Measurements from ENCODE around the gene HOXC12. TPM values are rescaled to one million over a fixed set of nuclear protein-coding genes. Genes with fewer than 3 reads are reported as not detected.

Gene HOXC12
- total RNA-seq, 1 experiment from 2014 or later: not detected

DNA sequence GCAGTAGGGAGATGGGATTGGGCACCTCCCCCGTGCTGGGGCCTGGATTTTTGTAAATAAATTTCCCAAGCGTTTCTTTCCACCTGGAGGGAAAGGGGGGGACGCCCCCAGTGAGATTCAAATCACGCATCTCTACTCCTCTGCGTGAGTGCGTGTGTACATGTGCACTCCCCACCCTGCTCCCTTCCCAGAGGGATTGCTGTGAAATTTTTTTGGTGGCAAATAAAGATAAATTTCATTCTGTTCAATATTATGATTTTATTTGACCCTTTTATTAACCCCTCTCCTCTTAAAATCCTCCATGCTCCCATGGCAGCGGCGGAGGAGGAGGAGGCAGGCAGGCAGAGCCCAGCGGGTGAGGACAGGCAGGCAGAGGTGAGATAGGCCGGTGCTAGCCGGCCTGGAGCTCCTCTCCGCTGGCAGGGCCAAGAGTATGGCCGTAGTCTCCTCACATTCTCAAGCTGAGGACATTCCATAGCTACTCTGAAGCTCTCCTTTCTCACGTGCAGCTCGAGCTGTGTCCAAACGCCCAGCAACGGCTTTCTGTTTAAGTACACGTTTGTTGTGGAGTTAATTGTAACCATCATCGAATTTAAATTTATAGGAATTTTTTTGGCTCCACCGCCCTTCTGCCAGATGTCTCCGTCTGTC lies 21.6 kb downstream of the HOXC12 start:
- ChIA-PET CTCF (interaction anchor here (0.9 to 1.3 kb wide), 5 partner anchors 9 to 225 kb away, joined by 3 to 11 read pairs (median 4); partner anchors contain the start of gene HOXC10), POLR2A (no interaction called here)
- TF ChIP-seq NR1H2 (CRISPR knock-in tag; IDR thresholded peaks at IDR 0.05) (no peak), CREB1 (CRISPR knock-in tag; IDR thresholded peaks at IDR 0.05) (no peak), PRRX2 (CRISPR knock-in tag; IDR thresholded peaks at IDR 0.05) (no peak), CREM (CRISPR knock-in tag; IDR thresholded peaks at IDR 0.05) (no peak), TEAD1 (CRISPR knock-in tag; IDR thresholded peaks at IDR 0.05) (no peak), JAZF1 (CRISPR knock-in tag; IDR thresholded peaks at IDR 0.05) (no peak)
- TF ChIP-seq, protein P1, sequence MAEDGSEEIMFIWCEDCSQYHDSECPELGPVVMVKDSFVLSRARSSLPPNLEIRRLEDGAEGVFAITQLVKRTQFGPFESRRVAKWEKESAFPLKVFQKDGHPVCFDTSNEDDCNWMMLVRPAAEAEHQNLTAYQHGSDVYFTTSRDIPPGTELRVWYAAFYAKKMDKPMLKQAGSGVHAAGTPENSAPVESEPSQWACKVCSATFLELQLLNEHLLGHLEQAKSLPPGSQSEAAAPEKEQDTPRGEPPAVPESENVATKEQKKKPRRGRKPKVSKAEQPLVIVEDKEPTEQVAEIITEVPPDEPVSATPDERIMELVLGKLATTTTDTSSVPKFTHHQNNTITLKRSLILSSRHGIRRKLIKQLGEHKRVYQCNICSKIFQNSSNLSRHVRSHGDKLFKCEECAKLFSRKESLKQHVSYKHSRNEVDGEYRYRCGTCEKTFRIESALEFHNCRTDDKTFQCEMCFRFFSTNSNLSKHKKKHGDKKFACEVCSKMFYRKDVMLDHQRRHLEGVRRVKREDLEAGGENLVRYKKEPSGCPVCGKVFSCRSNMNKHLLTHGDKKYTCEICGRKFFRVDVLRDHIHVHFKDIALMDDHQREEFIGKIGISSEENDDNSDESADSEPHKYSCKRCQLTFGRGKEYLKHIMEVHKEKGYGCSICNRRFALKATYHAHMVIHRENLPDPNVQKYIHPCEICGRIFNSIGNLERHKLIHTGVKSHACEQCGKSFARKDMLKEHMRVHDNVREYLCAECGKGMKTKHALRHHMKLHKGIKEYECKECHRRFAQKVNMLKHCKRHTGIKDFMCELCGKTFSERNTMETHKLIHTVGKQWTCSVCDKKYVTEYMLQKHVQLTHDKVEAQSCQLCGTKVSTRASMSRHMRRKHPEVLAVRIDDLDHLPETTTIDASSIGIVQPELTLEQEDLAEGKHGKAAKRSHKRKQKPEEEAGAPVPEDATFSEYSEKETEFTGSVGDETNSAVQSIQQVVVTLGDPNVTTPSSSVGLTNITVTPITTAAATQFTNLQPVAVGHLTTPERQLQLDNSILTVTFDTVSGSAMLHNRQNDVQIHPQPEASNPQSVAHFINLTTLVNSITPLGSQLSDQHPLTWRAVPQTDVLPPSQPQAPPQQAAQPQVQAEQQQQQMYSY (CRISPR knock-in tag; IDR thresholded peaks at IDR 0.05): no peak
- TF ChIP-seq, protein P2, sequence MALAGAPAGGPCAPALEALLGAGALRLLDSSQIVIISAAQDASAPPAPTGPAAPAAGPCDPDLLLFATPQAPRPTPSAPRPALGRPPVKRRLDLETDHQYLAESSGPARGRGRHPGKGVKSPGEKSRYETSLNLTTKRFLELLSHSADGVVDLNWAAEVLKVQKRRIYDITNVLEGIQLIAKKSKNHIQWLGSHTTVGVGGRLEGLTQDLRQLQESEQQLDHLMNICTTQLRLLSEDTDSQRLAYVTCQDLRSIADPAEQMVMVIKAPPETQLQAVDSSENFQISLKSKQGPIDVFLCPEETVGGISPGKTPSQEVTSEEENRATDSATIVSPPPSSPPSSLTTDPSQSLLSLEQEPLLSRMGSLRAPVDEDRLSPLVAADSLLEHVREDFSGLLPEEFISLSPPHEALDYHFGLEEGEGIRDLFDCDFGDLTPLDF (CRISPR knock-in tag; IDR thresholded peaks at IDR 0.05): no peak
- TF ChIP-seq, protein P3, sequence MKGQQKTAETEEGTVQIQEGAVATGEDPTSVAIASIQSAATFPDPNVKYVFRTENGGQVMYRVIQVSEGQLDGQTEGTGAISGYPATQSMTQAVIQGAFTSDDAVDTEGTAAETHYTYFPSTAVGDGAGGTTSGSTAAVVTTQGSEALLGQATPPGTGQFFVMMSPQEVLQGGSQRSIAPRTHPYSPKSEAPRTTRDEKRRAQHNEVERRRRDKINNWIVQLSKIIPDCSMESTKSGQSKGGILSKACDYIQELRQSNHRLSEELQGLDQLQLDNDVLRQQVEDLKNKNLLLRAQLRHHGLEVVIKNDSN (CRISPR knock-in tag; IDR thresholded peaks at IDR 0.05): no peak
- TF ChIP-seq, protein P4, sequence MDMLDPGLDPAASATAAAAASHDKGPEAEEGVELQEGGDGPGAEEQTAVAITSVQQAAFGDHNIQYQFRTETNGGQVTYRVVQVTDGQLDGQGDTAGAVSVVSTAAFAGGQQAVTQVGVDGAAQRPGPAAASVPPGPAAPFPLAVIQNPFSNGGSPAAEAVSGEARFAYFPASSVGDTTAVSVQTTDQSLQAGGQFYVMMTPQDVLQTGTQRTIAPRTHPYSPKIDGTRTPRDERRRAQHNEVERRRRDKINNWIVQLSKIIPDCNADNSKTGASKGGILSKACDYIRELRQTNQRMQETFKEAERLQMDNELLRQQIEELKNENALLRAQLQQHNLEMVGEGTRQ (CRISPR knock-in tag; IDR thresholded peaks at IDR 0.05): no peak
- TF ChIP-seq, protein P5, sequence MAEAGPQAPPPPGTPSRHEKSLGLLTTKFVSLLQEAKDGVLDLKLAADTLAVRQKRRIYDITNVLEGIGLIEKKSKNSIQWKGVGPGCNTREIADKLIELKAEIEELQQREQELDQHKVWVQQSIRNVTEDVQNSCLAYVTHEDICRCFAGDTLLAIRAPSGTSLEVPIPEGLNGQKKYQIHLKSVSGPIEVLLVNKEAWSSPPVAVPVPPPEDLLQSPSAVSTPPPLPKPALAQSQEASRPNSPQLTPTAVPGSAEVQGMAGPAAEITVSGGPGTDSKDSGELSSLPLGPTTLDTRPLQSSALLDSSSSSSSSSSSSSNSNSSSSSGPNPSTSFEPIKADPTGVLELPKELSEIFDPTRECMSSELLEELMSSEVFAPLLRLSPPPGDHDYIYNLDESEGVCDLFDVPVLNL (CRISPR knock-in tag; IDR thresholded peaks at IDR 0.05; ENCODE audit: borderline replicate concordance, low read depth): no peak
- peaks cover 23% of the 10 kb centered on the region for H3K4me1 Mint-ChIP-seq
- DNase-seq (ENCODE audit: low spot score): no peak
- H3K27me3 Mint-ChIP-seq (ENCODE audit: low read depth): peaks cover 100% of the 10 kb centered on the region
- H3K4me3 Mint-ChIP-seq: no peak overlapping the region
- no peaks in the 10 kb centered on the region for H3K9me3 Mint-ChIP-seq
- no peak overlapping the region for H3K27ac Mint-ChIP-seq
- ATAC-seq: peak; percentile 25
- no peaks in the 10 kb centered on the region for H3K36me3 Mint-ChIP-seq

DNA sequence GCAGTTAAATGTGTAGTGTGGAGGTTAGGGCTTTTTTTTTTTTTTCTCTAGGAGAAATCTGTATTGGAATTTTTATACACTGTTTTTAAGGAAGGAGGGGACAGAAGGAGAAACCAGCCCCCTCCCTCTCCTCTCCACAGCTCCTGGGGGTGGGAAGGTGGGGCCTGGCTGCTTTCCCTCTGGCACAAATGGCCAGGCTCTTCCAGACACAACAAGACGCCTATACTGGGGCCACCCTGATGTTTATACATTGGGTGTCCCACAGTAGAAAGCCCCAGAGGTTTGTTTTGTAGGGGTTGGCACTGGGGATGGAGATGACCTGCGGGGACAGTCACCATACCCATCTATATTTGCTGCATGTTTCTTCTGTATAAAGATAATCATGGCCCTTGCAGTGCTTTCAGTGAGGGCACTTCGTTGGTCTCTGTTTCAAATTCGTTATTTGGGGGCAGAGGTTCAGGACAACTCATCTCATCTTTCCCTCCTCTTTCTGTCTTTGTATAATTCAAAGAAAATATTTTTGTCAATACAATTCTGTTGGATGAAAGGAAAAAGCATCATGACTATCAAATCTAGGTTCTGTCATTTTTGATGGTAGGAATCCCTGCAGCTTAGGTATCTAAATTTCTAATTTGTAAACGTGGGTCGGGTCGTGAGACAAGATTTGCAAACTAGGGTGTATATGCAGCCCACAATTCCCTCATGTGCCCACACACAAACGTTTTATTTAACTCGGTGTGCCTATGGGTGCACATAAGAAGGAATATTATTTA lies 22.3 kb downstream of the HOXC12 start:
- H3K9me3 Mint-ChIP-seq: no peaks in the 10 kb centered on the region
- POLR2A ChIA-PET: no interaction called here
- TF ChIP-seq, protein P6, sequence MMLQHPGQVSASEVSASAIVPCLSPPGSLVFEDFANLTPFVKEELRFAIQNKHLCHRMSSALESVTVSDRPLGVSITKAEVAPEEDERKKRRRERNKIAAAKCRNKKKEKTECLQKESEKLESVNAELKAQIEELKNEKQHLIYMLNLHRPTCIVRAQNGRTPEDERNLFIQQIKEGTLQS (CRISPR knock-in tag; conservative IDR thresholded peaks at IDR 0.05): no peak
- TF ChIP-seq OVOL2 (CRISPR knock-in tag; IDR thresholded peaks at IDR 0.05; ENCODE audit: borderline replicate concordance) (no peak), GABPB1 (CRISPR knock-in tag; IDR thresholded peaks at IDR 0.05) (no peak), ZNF138 (CRISPR knock-in tag; conservative IDR thresholded peaks at IDR 0.05) (no peak), SMAD4 (CRISPR knock-in tag; IDR thresholded peaks at IDR 0.05) (no peak)
- TF ChIP-seq, protein P1 (CRISPR knock-in tag; IDR thresholded peaks at IDR 0.05): no peak
- TF ChIP-seq, protein P7, sequence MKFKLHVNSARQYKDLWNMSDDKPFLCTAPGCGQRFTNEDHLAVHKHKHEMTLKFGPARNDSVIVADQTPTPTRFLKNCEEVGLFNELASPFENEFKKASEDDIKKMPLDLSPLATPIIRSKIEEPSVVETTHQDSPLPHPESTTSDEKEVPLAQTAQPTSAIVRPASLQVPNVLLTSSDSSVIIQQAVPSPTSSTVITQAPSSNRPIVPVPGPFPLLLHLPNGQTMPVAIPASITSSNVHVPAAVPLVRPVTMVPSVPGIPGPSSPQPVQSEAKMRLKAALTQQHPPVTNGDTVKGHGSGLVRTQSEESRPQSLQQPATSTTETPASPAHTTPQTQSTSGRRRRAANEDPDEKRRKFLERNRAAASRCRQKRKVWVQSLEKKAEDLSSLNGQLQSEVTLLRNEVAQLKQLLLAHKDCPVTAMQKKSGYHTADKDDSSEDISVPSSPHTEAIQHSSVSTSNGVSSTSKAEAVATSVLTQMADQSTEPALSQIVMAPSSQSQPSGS (CRISPR knock-in tag; IDR thresholded peaks at IDR 0.05; ENCODE audit: borderline replicate concordance, low read depth): no peak
- TF ChIP-seq, protein P8, sequence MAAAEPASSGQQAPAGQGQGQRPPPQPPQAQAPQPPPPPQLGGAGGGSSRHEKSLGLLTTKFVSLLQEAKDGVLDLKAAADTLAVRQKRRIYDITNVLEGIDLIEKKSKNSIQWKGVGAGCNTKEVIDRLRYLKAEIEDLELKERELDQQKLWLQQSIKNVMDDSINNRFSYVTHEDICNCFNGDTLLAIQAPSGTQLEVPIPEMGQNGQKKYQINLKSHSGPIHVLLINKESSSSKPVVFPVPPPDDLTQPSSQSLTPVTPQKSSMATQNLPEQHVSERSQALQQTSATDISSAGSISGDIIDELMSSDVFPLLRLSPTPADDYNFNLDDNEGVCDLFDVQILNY (CRISPR knock-in tag; IDR thresholded peaks at IDR 0.05): no peak

More for the DNA sequence above, 22.3 kb downstream of the HOXC12 start:
- no peak overlapping the region for H3K4me3 Mint-ChIP-seq
- ATAC-seq (no peak), DNase-seq (ENCODE audit: low spot score) (no peak)
- H3K27ac Mint-ChIP-seq: no peak overlapping the region
- H3K4me1 Mint-ChIP-seq: peaks cover 23% of the 10 kb centered on the region
- H3K27me3 Mint-ChIP-seq (ENCODE audit: low read depth): peaks cover 100% of the 10 kb centered on the region
- H3K36me3 Mint-ChIP-seq: no peaks in the 10 kb centered on the region
- CTCF ChIA-PET: interaction anchor here (0.9 to 1.3 kb wide), 5 partner anchors 8 to 224 kb away, joined by 3 to 11 read pairs (median 4); partner anchors contain the start of gene HOXC10

All from WTC11 (cell line).